Tongue (tissue), 2 donors: ENCODE measurements around the gene VIPR2. TPM values are rescaled to one million over a fixed set of nuclear protein-coding genes. Genes with fewer than 3 reads are reported as not detected.
"Not testable (repeated sequence)": the region's sequence is repeated elsewhere in the genome, so short reads cannot be mapped to it uniquely, and the experiment has no call there.

Experiments used
- DNase-seq: peaks from one replicate; pipeline ENCODE4 v3.0.0-alpha.2; 2015
- total RNA-seq: library from RNA; depleted of rRNA; stranded (reverse); fragments of >200 nt; gene quantifications from one replicate; pipeline ENCODE4 v1.2.3, GENCODE V29; 2014

Gene VIPR2
- total RNA-seq, 1 donor from 2014 or later = 9.6 TPM

GRCh38 chr7:159139639-159140038 is 5.0 kb downstream of the VIPR2 start:
- DNase-seq = no peak

DNA sequence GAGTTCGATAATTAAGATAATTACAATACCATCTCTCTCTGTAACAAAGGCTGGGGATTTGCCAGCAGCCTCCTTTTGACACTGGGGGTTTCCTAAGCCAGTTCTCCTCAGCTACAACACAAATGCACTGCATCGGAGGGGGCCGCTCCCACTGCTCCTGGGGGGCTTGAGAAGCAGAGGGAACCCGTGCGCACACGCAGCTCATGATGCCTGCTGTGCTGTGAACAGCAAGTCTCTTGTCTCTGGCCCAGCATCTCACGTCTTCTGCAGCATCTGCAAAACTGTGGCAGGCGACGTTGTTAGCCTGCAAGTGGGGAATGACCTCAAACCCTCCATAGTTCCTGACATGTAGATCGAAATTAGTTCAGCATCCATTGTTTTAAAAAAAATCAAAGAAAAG is 5.5 kb downstream of the VIPR2 start:
- no peak for DNase-seq

DNA sequence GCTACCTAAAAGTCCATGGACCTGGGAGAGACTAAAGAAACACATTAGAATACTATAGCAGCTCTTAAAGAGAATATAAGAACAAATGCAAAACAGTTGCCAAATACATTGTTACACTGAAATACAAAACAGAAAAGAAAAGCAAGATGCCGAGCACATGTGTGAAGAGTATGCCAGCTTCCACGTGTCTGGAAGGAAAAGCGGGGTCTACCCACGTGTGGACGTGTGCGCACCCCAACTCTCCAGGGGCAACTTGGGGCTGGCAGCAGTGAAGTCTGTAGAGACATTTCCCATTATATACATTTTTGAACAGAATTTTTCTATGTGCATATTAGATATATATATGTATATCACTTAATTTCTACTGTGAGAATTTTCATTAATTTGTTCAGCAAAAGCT is 6.2 kb downstream of the VIPR2 start:
- DNase-seq = no peak

DNA sequence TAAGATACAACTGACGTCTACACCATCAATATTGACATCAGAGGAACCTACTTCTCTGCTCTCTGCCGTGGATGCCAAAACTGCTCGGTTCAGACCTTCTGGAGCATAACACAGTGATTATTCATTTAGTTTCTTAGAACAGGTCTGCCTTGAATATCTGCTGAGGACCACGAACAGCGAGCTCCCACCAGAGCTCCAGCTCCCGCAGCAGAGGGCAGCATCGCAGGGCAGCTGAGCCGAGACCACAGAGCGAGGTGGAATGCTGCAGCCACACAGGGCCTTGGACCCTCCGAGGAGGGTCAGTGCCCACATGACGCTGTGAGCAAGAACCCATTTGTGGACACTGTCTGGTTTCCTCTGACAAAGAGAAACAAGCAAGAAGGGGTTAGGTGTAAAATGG is 6.8 kb downstream of the VIPR2 start:
- DNase-seq = no peak

GRCh38 chr7:159136846-159137245 is 7.8 kb downstream of the VIPR2 start:
- DNase-seq = no peak

- no peak for DNase-seq
Measured at GRCh38 chr7:159136442-159136841, 8.2 kb downstream of the VIPR2 start.

GRCh38 chr7:159136013-159136412 is 8.7 kb downstream of the VIPR2 start:
- no peak for DNase-seq

DNA sequence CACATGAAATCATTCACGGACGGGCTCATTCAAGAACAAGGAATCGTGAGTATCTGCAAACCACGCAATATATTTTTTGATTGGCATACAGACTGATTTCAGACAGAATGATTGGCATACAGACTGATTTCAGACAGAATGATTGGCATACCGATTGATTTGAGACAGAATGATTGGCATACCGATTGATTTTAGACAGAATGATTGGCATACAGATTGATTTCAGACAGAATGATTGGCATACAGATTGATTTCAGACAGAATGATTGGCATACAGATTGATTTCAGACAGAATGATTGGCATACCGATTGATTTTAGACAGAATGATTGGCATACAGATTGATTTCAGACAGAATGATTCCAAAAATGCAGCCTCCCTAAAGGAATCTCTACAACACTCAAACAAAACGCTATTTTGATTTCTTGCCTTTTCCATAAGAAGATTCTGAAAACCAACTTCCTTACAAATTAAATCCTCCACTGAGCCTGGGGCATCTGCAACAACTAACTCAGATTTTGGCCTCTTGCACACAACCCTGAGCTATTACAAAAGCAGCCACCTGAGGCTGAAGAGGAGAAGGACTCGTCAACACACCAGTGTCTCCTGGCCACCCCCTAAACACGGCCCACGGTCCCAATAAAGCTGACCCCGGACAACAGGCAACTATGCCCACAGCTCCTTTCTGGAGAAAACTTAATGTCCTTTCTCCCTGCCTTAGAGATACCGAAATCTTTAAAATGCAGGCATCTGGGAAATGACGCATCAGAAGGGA is 11.8 kb downstream of the VIPR2 start:
- not testable (repeated sequence) for DNase-seq

DNA sequence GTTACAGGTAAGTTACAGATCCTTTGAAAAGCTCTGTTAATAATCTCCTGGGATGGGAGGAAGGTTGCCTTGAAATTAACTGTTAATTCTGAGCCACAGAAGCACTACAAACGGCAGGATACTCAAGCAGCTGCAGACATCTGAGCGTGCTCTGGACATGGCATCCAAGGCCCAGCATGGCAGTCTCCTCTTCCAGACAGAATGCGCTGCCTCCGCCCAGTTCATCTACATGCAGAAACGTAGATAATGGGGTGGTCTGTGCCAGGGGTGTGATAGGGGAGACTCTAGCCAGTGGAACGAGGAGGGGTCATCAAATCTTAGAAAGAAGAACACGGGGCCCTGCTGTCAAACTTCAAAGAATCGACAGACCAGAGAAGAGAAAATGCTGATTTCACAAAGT is 13.8 kb downstream of the VIPR2 start:
- DNase-seq = no peak

GRCh38 chr7:159130199-159130775 is 14.4 kb downstream of the VIPR2 start:
- no peak for DNase-seq

- DNase-seq = no peak
Measured at GRCh38 chr7:159128767-159129166, 15.9 kb downstream of the VIPR2 start.

- no peak for DNase-seq
Measured at GRCh38 chr7:159127691-159128642, 16.7 kb downstream of the VIPR2 start.

GRCh38 chr7:159126311-159127260 is 18.1 kb downstream of the VIPR2 start:
- DNase-seq = no peak

DNA sequence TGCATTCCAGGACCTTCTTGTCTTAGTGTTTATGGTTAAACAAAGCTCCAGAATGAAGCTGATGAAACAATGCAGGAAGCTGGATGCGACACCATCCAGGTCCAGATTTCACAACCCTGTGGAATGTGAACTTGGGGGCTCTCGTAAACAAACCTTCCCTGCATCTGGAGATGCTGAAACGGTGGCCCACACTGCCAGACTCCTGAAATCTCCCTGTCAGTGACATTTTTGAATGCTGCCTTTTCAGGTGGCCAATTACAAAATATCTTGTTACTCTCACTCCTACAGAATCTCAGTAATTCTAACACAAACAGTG is 18.8 kb downstream of the VIPR2 start:
- no peak for DNase-seq

GRCh38 chr7:159125104-159125954 is 19.3 kb downstream of the VIPR2 start:
- DNase-seq = no peak

- DNase-seq = not testable (repeated sequence)
Measured at GRCh38 chr7:159123793-159124192, 20.9 kb downstream of the VIPR2 start.

DNA sequence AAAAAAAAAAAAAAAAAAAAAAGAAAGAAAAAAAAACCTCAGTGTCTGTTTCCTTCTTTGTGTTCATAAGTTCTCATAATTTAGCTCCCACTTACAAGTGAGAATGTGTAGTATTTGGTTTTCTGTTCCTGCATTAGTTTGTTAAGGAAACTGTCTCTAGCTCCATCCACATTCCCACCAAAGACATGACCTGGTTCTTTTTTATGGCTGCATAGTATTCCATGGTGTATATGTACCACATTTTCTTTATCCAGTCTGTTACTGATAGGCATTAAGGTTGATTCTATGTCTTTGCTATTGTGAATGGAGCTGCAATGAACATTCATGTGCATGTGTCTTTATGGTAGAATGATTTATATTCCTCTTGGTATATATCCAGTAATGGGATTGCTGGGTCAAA is 21.4 kb downstream of the VIPR2 start:
- DNase-seq = not testable (repeated sequence)

DNA sequence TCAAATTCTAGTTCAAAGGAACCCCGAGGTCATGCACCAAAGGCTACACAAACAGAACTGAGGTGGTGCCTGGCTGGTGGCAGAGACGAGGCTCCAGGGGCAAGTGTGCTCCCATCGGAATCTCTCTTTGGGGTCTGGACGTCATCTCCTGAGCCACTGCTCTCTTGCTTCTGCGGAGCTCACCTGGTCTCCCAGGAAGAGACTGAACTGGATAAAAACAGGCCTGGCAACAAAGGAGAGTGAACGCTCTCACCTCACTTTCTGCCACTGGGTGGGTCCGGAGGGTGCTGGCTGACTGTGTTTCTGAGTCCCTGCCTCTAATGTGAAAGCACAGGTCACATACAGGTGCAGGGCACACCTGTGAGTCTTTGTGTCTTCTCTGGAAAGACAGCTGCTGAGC is 22.4 kb downstream of the VIPR2 start:
- DNase-seq = no peak

DNA sequence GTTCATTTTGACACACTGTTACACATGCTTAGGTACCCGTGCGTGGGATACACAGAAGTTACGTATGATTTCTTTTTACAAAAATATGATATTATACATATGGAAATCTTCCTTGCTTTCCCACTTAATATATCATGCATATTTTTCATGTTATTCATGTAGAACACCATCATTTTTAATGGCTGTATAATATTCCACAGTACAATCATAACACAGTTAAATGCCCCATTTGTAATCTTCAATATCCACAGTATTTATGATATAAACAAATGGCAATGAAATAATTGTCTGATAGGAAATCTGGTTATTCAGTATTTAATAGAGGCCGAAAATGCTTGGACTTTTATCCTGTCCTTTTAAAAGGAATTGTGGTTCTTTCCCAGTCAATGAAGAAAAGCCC is 23.2 kb downstream of the VIPR2 start:
- no peak for DNase-seq

GRCh38 chr7:159121068-159121467 is 23.6 kb downstream of the VIPR2 start:
- no peak for DNase-seq

- DNase-seq = no peak
Measured at GRCh38 chr7:159120540-159120919, 24.1 kb downstream of the VIPR2 start.
